GM15510 (cell line): ENCODE data around the gene CUX1.

ENCODE experiments used
- POLR2A ChIP-seq: IDR thresholded peaks from 3 replicates; pipeline ENCODE4 v1.6.1; 2011; ENCODE audit warnings: borderline replicate concordance; ENCODE audit not compliant: insufficient read length; ENCODE audit errors: extremely low read depth

CUX1 gene

DNA sequence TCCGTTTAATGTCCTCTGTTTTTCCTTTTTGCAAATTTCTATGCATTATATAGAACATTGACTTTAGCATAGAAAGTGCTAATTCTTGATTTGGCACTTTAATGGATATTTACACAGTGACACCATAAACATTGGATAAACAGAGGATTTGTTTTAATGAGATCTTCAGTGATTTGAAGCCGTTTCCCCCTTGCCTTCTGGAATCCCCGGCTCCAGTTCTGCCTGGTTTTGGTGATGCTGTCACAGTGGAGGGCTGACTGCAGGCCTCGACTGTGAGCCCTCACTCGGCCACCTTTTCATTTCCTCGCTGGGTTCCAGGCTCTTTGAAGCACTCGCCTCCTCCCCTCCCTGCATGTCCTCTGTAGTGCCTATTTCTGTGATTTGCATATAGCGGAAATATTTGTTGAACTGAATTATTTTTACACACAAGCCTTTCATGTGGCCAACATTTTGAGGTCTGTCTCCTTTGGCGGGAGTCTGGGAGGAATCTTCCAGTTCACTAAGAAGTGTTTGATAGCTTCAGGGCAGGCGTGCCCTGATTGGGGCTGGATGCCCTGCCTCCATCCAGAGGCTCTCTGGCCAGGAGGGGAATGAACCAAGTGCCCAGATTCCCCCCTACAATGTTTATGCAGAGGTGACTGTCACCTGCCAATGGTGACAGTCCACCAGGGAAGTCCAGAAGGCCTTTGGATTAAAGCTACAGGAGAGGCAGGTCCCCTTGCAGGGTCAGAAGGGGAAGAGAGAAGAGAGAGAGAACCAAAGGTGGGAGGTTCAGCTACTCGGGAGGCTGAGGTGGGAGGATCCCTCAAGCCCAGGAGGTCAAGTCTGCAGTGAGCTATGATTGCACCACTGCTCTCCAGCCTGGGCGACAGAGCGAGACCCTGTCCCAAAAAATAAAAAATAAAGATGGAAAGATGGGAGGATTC lies 67.5 kb downstream of the CUX1 start:
- no peak for TF ChIP-seq POLR2A

DNA sequence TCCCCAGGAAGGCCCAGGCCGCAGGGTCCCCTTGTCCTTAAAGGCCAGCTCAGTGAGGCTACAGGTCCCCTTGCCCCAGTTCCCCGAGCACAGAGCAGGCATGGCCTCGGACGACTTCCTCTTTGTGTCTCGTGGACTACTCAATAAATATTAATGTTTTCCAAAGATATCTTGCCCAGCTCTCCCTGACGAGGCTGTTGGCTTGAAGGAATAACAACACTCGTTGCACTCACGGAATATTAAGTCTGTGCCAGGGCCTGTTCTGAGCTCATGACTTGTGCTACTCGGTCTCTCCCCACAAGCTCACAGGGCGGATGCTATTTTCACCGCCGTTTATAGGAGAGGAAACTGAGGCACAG lies 68.2 kb downstream of the CUX1 start:
- no peak for TF ChIP-seq POLR2A

DNA sequence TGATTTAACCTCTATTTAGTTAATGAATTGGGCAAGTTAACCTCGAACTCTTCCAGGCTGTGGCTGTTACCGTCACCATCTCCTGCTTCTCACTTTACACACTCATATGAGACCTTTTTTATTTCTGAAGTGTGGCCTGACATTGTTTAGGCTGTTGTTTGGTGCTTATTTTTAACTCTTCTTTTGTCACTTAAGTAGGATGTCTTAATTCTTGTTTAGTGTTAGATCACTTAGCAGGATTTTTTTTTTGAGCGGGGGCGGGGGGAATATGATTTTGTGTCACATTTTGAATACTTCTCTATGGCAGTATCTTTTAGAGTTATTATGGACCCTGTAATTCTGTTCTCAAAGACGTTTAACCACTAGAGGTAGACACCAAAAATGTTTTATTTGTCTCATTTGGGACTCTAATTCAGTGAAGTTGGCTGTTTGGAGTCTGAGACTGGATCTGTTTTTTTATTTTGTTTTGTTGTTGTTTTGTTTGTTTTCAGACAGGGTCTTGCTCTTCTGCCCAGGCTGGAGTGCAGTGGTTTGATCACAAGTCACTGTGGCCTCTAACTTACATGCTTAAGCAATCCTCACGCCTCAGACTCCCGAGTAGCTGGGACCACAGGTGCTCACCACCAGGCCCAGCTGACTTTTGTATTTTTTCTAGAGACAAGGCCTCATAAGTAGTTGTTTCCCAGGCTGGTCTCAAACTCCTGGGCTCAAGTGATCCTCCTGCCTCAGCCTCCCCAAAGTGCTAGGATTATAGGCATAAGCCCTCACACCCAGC lies 73.5 kb downstream of the CUX1 start:
- TF ChIP-seq POLR2A, result no peak

DNA sequence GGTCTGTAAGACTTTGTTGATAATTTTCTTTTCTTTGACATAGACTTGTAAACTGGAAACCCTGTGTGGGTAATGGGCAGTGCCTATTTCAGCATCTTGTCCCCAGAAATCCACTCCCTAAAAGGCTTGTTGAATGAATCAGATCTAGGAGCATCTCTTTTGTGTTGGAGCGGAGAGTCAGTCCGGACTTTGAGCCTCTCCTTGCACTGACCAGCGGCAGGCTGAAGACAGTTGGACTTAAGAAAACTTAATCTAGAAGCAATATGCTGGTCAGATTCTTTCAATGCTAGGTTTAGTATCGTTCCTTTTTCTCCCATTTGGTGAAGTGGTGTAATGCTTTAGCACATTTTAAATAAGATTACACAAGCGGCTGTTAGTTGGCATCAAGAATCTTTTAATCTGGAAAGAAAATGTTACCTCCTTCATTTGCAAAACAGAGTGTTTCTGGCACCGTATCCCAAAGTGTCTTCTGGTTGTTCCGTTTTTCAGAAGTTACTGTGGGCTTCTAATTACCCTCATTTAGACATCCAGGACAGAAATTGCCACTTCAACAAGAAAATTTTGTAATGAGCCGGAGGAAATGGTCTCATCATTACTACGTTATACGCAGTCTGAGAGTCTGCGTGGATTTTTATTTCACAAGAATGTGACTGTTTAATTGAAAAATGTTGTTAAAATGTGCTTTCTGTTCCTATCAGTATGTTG lies 74.7 kb downstream of the CUX1 start:
- no peak for TF ChIP-seq POLR2A

DNA sequence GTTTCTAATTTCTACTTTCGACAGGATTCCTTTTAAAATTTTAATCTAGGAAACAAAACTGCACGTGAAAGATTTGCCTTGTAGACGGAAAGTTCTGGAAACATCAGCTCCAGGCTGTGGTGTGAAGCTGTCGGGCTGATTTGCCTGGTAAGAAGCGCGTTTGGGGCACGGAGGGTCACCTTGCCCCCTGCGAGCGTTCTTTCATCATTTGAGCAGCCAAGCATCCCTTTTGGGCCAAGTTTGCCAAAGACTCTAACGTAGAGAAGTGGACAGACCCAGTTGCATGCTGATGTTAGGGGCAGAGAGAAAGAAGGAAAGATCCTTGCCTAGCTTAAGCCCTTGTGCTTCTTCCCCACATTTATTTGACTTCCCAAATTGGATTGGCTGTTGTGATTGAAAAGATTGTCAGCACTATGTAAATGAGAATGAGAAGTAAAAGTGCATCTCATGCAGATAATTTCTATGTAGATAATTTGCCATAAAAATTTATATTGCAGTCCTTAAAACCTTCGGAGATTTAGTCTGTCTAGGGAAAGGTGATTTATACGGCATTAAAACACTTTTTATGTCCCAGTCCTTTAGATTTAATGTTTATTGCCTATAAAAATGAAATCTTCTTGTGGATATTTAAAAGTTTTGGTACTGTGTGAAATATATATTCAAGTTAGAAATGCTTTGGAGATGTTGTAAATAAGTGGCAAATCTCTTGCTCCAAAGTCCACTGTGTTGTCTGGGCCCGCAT lies 76.1 kb downstream of the CUX1 start:
- TF ChIP-seq POLR2A, result no peak

DNA sequence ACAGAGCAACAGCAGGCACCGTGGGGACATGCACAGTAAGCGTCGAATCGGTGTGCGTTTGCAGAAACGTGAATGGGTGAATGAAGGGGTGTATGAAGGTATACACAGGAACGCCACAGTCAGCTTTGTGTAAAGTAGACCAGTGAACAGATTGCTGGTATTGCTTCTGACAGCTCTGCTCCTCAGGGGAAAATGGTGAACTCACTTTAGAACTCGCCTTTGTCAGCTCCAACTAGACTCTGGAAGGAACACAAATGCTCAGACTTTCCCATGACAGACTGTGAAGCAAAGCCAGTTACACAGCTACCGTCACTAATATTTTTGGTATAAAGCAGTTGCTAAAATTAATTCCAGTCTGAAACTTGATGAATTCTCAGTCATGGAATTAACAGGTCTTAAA lies 78.9 kb downstream of the CUX1 start:
- no peak for TF ChIP-seq POLR2A

DNA sequence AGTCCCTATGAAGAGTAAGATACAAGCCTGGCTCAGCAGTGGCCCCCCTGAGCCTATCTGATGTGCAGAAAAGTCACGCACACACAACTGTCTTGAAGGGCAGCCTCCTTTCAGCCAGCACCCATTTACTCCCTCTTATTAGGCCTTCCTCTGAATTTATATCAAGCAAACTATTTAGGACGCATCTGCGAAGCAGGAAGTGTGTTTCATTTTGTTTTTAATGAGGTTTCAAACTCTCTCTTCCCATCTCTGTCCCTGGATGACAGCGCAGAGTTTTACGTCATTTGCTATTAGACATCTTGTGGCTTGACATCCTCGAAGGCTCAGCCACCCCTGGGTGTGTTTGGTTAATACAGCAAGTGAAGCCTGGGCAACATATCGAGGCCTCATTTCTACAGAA lies 79.5 kb downstream of the CUX1 start:
- TF ChIP-seq POLR2A, result no peak

DNA sequence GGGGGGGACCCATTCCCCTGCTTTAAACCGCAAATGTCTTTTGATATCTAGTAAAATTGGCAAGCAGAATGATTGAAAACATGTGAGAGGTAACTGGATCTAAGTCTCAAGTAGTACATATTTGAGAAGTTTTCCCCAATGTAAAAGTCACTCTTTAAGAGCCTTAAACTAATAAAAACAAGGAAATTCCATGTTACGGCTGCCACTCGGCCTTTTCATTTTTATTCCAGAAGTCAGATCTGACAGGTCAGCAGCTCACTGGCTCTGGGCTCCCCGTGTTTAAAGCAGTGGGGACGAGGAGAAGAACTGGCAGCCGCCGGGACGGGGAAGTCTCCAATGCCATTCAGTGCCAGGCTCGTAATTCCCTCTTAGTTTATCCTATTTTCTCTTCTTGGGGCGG lies 80.7 kb downstream of the CUX1 start:
- no peak for TF ChIP-seq POLR2A

DNA sequence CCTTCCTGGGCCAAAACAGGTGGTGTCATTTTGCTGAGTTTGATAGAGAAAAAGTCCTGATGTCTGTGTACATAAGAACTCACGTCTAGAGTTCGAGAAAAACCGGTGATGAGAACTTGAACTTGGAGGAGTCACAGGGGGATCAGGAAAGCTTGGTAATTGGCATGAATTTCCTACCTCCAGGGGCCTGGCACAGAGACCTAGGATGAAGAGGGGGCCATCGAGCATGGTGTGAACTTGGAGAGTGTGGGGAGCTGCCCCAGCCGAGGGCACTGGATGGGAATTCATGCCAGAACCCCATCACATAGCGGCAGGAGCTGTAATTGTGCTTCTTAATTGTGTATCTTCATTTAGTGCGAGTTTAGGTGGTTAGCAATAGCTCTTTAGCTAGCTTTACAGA lies 82.2 kb downstream of the CUX1 start:
- TF ChIP-seq POLR2A, result no peak

DNA sequence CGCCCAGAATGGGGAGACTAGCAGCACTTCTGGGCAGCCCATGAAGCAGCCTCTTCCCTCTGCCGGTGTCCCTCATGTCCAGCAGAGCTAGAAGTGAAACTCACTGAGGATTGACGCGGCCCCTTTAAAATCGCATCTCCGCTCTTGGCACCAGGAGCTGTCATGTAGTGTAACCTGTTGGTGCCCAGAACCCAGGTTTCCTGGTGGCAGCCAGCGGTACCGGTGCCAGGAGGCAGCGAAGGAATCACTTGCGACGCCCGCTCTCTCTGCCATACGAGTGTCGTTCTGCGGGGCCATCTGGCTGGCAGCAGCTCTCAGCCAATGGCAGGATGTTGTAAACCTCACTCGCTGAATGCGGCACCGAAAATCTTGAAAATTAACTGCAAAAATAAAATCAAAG lies 82.7 kb downstream of the CUX1 start:
- no peak for TF ChIP-seq POLR2A

DNA sequence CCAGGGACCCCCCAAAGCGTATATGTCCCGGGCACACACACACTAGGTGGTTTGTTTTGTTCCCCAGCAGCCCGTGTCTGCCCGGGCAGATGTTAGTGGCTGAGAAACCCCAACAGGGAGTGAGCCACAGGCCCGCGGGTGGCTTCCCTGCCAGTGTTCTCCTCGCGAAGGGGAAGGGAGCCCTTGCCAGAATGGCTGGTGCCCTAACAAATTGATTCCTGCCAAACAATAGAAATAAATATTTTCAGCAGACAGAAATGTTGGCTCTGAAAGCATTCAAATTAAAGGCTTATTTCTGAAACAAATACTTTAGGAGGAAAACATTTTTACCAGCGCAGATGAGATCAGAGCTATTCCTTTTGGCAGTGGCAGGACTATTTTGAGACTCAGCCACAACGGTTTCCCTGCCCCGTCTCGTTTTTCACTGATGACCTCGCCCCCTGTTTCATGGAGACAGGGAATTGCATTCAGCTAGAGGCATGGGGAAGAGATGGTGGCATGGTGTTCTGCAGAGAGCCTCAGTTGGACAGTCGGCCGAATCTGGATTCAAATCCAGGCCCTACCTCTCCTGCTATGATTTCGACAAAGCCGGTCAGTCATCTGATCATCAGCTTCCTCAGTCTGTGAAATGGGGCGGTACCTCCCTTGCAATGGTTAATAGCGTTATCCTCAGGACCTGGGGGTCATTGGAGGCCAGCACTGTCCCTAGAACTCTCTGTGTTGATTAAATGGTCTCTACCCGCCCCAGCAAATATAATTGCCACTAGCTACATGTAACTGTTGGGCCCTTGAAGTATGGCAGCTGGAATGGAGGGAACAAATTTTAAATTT lies 84.5 kb downstream of the CUX1 start:
- no peak for TF ChIP-seq POLR2A

DNA sequence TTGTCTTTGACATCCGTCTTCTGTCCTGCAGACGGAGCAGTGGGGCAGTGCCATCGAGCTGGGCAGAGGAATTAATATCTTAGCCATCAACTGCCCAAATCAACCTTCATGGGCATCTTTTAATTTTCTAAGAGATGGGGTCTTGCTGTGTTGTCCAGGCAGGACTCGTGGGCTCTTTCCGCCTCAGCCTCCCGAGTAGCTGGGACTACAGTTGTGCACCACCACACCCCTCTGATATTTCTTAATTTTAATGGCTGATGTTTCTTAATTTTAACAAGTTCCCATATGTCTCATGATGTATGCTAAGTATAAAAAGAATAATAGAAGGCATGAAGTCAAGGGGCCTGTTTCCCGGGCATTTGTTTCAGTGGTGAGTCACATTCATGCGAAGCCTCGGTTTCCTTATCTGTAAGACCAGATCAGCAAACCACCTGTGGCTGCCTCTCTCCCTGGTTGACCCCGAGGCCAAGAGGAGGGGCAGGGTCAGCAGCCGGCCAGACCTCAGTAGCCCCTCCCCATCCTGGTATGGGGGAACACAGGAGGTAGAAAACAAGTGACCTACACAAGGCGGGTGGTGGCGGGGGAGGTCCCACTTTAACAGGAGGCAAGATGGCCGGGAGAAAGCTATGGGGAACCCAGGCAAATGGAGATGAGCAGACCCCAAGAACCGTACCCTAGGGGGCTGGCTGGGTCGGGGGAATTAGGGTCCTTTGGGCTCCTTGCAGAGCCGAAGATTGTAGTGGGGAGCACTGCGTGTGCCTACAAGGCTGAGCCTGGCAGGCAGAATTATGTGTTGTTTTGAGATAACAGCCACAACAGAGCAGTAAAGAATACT lies 85.5 kb downstream of the CUX1 start:
- TF ChIP-seq POLR2A, result no peak

DNA sequence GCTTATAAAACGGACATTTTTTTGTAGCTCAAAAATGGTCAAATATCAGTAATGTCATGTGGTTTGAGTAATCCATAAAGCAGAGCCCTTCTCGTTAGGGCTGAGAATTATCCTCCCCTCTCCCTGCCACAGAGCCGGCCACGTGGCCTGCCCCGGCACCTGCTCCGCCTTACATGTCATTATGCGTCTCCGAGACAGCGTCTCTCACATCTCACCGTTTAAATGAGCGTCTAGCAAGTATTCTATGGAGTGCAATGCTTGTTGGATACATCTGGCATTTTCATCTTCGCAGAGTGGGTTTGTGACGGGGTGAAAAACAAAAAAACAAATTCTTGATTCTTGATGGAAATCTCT lies 86.1 kb downstream of the CUX1 start:
- no peak for TF ChIP-seq POLR2A
